Measurements from ENCODE around the gene SERINC5.

Gene SERINC5

GRCh38 chr5:80230269-80230992 lies 25.4 kb downstream of the SERINC5 start:
- DNase-seq (ENCODE audit: low read depth in 3 of 3, low spot score in 1 of 3) = no peak

DNA sequence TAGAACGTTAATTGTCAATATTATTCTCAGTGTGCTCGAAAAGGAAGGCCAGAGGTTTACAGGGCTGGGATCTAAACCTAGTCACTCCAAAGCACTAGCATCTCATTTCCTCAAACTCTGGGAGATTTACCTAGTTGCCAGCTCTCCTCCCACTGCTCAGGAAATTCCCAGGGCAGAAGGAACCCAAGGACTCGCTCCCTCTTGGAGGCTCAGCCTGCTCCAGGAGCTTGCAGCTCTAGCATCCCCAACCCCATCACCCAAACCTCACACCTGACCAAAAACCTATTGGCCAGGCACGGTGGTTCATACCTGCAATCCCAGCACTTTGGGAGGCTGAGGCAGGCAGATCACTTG lies 26.0 kb downstream of the SERINC5 start:
- no peak for DNase-seq (ENCODE audit: low read depth in 3 of 3, low spot score in 1 of 3)

DNA sequence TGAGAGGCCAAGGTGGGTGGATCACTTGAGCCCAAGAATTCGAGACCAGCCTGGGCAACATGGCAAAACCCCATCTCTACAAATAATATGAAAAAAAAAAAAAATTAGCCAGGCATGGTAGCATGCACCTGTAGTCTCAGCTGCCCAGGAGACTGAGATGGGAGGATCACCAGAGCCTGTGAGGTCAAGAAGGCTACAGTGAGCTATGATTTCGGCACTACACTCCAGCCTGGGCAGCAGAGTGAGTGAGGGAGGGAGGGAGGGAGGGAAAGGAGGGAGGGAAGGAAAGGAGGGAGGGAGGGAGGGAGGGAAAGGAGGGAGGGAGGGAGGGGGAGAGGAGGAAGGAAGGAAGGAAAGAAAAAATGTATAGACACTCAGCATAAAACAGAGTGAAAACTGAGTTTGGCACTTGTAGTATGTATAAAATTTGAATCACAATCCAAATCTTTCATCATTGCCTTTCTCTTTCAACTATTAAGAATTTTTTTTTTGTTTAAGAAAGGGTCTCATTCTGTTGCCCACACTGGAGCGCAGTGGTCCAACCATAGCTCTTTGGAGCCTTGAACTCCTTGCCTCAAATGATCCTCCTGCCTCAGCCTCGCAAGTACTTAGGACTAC lies 27.8 kb downstream of the SERINC5 start:
- DNase-seq (ENCODE audit: low read depth in 3 of 3, low spot score in 1 of 3) = no peak

DNA sequence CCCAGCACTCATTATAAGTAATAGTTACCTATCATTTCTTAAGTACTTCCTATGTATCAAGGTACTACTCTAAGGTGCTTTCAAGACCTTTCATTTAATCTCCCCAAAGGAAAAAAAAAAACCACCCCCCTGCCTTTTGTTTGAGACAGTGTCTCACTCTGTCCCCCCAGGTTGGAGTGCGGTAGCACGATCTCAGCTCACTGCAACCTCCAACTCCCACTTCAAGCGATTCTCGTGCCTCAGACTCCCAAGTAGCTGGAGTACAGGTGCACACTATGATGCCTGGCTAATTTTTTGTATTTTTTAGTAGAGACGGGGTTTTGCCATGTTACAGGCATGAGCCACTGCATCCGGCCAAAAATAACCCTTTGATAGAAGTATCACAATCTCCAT lies 29.9 kb downstream of the SERINC5 start:
- no peak for DNase-seq (ENCODE audit: low read depth in 3 of 3, low spot score in 1 of 3)

GRCh38 chr5:80225189-80225933 lies 30.5 kb downstream of the SERINC5 start:
- DNase-seq (ENCODE audit: low read depth in 3 of 3, low spot score in 1 of 3) = no peak

GRCh38 chr5:80223561-80223960 lies 32.3 kb downstream of the SERINC5 start:
- no peak for DNase-seq (ENCODE audit: low read depth in 3 of 3, low spot score in 1 of 3)

DNA sequence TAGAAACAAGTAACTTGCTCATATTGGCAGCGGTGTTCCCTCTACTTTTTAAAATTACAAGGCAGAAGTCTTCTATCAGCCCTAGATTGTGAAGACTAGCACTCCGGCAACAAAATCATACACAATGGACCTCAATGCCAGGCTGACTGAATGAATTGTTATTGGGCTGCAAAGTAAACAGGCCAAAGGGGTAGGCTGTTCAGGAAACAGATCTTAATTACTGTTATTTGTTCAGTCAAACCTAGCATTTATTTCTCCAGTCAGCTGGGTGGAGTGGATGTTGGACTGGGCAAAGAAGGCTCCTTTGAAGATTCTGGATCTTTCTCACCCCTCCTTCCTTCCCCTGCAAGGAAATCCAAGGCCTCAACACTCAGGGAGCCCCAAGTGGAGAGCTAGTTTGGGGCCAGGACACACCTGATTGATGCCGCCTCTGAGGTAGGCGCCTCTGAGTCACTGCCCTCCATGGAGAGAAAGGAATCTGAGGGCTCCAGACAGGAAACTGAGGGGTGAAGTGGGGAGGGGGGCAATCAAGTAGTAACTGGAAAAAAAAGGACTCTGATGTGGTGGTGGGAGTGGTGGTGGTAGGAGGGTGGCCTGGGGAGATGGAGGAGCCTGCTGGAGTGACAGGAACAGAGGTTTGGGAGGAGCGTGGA lies 35.5 kb downstream of the SERINC5 start:
- DNase-seq (ENCODE audit: low read depth in 3 of 3, low spot score in 1 of 3) = no peak

GRCh38 chr5:80219391-80219790 lies 36.5 kb downstream of the SERINC5 start:
- no peak for DNase-seq (ENCODE audit: low read depth in 3 of 3, low spot score in 1 of 3)

GRCh38 chr5:80217667-80218066 lies 38.2 kb downstream of the SERINC5 start:
- DNase-seq (ENCODE audit: low read depth in 3 of 3, low spot score in 1 of 3) = no peak

DNA sequence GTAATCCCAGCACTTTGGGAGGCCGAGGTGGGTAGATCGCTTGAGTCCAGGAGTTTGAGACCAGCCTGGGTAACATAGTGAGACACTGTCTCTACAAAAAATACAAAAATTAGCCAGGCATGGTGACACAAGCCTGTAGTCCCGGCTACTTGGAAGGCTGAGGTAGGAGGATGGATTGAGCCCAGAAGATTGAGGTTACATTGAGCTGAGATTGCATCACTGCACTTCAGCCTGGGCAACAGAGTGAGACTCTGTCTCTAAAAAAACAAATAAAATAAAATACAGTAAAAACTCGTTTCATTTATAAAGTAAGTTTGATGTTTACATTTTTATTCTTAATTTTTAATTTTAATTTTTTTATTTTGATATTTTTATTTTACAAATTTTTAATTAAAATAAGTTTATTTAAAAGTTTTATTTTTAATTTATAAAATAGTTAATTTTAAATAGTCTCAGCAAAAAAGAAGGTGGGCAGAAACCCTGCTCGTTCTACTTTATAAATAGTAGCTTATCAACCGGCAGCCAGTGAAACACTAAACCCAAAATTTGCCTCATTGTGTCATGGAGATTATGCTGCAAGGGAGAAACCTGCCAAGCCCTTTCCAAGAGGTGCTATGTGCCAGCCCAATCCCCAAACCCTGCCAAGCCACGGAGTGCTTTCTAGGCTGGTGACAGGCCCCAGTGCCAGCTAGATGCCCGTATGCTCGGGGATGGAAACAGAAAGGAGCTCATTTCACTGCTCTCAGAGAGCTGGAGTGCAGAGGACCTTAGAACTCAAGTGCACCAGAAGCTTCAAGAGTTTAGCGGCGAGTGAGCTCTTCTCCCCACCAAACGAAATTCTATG lies 38.9 kb downstream of the SERINC5 start:
- DNase-seq (ENCODE audit: low read depth in 3 of 3, low spot score in 1 of 3) = no peak

- DNase-seq (ENCODE audit: low read depth in 3 of 3, low spot score in 1 of 3) = no peak
These were observed 39.8 kb downstream of the SERINC5 start for GRCh38 chr5:80216096-80216495.

DNA sequence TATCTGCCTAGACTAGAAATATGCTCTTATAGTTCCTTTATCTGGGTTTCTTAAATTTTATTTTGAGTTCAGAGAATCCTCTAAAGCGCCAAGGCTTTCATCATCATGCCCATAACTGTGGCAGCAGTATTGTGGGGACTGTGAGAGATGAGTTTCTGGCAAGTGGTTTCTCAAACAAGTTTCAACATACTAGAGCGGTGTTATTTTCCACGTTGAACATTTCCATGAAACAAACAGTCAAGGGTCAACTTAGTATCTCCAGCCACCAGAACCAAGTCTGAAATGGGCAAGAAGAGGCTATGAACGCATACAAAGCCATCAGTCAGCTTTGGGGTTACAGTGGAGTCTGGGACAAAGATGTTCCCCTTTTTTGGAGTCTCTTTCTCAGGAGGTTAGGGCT lies 40.3 kb downstream of the SERINC5 start:
- DNase-seq (ENCODE audit: low read depth in 3 of 3, low spot score in 1 of 3) = no peak

GRCh38 chr5:80213466-80213865 lies 42.4 kb downstream of the SERINC5 start:
- no peak for DNase-seq (ENCODE audit: low read depth in 3 of 3, low spot score in 1 of 3)

- DNase-seq (ENCODE audit: low read depth in 3 of 3, low spot score in 1 of 3) = no peak
These were observed 43.6 kb downstream of the SERINC5 start for GRCh38 chr5:80212171-80212667.

GRCh38 chr5:80211327-80211726 lies 44.5 kb downstream of the SERINC5 start:
- DNase-seq (ENCODE audit: low read depth in 3 of 3, low spot score in 1 of 3) = no peak

GRCh38 chr5:80210014-80210413 lies 45.8 kb downstream of the SERINC5 start:
- DNase-seq (ENCODE audit: low read depth in 3 of 3, low spot score in 1 of 3) = no peak

DNA sequence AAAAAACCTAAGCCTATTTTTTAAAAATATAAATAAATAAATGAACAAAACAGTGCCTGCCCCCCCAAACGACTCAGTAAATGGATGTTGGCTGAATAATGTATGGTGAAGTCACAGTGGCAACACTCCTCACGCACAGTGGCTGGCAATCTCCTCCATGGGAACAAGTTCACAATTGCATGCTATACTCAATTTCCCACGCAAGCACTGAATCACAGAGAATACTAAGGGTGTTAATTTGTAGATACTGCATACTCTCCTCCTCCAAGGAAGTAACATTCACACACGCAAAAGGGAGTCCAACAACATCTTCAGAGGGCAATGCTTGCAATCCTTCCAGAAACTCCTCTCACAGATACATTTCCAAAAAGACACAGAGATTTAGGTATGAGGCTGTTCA lies 47.5 kb downstream of the SERINC5 start:
- DNase-seq (ENCODE audit: low read depth in 3 of 3, low spot score in 1 of 3) = no peak

DNA sequence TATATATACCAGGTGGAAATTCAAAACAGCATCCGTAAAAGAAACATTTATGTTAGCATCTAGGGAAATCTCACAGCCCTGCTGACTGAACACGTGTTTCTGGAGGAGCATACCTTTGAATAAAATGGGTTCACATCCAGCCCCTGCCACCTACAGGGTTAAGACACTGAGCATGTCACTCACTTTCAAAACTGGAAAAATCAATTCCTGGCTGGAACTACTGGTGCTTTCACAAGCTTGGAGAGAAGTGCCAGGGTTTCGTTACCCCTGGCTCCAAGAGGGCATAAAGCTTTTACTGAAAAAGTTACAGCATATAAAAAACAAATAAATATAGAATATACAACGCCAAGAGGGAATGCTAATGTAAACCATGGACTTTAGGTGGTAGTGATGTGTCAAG lies 48.0 kb downstream of the SERINC5 start:
- no peak for DNase-seq (ENCODE audit: low read depth in 3 of 3, low spot score in 1 of 3)

GRCh38 chr5:80206282-80206681 lies 49.6 kb downstream of the SERINC5 start:
- no peak for DNase-seq (ENCODE audit: low read depth in 3 of 3, low spot score in 1 of 3)

GRCh38 chr5:80205846-80206245 lies 50.0 kb downstream of the SERINC5 start:
- no peak for DNase-seq (ENCODE audit: low read depth in 3 of 3, low spot score in 1 of 3)
